ENCODE results near the gene ZDHHC14.
"Not testable (repeated sequence)": the region's sequence is repeated elsewhere in the genome, so short reads cannot be mapped to it uniquely, and the experiment has no call there.

Gene ZDHHC14

DNA sequence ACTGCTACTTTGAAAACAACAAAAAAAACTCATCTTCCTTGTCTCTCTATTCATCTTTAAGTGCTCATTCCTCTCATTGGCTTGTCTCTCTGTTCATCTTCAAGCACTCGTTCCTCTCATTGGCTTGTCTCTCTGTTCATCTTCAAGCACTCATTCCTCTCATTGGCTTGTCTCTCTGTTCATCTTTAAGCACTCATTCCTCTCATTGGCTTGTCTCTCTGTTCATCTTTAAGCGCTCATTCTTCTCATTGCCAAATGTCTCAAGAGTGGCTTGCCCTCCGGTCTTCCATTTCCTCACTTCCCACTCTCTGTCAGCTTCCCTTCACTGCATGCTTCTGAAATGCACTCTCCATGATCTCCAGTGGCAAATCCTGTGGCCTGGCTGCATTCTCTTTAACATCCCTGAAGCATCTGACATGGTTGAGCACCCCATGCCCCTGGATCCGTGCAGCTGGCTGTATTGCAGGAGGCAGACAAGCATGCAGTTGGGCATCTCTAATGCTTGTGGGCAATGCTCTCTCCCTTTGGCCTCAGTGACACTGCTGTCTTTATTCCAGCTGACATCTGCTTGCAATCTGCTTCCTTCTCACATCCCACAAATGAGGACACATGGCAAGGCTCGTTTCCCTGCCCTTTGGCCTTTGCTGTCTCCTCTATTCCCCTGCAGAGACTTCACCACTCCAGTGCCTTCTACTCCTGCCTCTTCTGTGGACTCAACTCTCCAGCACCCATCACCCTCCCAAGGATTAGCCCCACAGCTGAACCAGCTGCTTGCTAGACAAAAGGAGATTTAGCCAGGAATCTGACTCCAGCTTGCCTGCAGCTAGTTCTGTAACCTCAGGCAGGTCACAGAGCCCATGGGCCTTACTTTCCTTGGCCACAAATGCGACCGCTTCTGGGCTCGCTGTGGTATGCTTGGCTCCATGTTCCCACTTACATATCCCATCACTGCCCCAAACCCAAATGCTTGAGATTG is 298.9 kb downstream of the ZDHHC14 start:
- no peak for DNase-seq

DNA sequence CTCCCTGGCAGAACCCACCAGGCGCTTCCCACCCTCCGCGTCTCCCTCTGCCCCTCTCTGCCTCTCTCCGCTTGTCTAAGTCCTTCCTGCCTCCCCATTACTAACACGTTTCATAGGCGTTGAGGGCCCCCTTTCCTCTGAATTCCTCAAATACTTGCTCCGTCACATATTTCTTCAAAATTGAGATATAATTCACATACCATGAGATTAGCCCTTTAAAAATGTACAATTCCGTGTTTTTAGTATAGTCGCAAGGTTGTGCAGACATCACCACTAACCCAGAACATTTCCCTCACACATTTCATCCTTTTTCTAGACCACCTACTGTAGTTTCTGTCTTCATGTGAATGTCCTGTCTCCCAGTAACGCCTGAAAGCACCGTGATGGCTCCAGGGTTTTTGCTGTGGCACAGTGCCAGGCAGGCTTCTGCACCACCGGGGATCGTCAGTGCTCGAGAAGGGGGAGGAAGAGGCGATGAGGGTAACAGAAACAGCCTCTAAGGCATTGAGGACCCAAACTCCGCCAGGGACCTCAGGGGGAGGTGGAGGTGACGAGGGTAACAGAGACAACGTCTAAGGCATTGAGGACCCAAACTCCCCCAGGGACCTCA is 300.2 kb downstream of the ZDHHC14 start:
- DNase-seq, result no peak

DNA sequence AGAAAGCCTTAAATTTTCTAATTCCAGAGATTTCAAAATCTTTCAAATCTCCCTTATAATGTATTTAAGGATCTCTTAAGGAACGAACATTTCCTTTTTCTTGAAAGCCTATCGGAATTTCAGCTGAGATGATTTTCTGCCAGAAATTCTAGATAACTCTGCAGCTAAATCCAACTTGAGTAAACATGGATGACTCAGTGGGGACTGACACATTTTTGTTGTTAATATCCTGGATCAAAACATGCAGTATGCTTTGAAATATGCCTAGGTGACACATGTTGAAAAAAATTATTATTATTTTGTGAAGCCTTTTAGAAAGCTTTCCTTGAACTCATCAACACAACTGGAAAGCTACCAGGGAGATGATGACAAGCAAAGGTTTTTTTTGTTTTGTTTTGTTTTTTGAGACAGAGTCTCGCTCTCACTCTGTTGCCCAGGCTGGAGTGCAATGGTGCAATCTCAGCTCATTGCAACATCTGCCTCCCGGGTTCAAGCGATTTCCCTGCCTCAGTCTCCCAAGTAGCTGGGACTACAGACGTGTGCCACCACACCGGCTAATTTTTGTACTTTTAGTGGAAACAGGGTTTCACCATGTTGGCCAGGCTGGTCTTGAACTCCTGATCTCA is 302.0 kb downstream of the ZDHHC14 start:
- no peak for DNase-seq

DNA sequence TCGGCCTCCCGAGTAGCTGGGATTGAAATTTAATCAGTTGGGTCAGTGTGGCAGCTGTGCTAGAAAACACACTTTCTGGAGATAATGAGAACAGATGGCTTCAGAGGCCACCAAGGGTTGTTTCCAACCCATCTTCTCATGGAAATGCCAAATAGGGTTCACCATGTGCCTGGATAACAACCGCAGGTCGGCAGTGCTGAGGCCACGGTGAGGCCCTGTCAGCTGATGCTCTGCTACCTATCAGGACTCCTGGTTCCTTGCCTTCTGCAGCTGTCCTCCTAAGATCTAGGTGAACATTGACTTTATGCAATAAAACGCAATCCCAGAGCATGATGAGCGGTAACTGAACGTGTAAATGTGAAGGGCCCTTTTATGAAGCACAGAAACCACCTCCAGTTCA is 302.7 kb downstream of the ZDHHC14 start:
- DNase-seq, result no peak

DNA sequence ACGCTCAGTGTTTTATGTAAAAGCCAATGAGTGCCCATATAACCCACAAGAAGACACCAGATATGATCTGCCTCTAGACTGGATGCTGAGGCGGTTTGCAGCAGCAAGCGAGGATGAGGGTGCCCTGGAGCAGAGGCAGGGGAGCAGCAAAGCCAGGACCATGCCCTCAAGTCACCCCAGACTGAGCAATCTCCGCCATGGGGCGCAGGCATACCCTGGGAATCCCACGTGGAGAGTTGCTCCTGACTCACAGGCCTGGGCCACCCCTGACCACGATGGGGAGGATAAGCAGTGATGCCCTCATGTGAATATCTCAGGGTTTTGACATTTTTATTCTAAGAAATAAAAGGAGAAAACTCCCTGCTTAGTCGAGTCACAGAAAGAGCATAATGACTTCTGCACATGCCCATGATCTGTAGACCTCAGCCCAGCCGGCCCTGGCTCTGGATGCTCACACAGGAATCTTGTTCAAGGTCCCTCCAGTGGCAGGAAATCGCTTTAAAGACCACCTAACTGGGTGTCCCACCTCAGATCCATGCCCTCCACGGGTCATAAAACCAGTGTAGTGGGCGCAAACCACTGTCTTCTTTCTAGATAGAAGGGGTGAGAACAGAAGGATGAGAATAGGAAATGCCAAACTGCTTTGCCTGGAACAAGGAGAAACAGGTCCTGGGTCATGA is 303.8 kb downstream of the ZDHHC14 start:
- DNase-seq, result no peak

DNA sequence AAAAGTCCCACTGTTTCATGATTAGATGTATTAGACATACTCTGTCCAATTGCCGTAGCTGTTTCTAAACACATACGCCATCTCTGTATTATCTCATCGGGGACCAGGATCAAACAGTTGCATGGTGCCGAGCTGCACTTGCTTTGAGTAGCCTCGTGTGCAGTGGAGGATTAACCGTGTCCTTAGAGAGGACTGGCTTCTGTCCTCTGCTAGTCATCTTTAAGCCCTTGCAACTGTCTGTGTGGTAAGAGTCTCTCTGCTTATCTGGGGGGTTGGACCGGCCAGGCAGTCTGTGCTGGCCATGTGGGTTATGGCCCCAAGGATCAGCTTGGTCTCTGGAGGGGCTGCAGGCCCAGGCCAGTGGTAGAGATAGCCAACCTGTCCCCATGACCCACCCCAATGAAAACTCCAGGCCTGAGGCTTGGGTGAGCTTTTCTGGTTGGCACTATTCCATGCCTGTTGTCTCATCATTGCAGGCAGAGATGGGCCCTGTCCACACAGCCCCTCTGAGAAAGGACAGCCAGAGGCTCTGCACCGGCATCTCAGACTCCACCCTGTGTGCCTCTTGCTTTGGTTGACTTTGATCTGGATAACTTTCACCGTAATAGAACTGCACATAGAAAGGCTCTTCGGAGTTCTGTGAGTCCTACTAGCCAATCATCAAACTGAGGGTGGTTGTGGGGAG is 304.7 kb downstream of the ZDHHC14 start:
- DNase-seq, result no peak

DNA sequence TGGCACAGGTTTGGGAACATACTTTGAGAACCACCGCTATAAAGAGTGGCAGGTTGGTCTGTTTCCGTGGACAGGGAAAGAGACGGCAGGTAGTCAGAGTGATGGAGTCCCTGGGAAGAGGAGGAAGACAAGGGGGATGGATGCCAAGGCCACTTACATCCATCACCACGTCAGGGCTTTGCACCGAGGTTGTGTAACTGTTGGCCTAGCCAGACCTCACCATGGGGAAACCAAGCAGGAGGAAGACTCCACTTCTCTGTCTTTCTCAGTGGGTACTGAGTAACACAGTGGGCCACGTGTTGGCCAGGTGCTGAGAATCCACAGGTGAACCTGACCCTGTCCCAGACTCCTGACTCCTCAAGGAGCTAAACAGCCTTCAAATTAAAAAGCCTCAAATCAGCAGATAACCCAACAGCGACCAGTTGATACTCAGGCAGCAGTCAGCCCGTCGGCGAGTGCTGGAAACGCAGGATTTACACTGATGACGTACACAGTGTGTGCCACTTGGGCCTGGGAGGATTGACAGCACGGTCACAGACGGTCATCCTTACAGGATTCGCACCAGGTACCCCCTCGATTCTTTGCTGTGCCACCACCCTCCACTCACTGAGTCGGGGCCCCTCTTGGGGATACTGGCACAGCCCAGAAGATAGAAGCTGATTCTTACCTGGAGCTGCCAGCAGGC is 307.4 kb downstream of the ZDHHC14 start:
- no peak for DNase-seq

DNA sequence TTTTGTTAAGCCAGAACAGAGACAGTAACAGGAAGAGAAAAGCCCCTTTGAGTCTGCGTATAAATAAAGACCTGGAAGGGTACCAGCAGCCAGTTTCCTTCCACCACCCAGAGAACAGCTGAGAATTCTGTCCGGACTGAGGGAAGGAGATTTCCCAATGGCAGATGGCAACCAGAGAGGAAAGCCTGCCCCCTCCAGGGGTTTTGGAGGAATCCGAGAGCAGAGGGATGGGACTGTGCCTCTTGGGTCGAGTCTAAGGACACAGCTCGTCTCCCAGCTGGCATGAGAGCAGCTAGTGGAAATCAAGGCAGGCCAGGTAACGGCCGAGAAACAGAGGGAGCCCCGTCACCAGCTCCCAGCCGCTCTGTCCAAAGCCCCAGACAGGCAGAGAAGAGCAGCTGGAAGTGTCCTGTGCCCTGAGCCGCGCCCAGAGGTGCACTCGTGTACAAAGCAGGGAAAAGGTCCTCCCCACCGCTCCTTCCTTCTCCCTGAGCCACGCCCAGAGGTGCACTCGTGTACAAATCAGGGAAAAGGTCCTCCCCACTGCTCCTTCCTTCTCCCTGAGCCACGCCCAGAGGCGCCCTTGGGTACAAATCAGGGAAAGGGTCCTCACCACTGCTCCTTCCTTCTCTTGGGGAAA is 308.1 kb downstream of the ZDHHC14 start:
- DNase-seq, result no peak

DNA sequence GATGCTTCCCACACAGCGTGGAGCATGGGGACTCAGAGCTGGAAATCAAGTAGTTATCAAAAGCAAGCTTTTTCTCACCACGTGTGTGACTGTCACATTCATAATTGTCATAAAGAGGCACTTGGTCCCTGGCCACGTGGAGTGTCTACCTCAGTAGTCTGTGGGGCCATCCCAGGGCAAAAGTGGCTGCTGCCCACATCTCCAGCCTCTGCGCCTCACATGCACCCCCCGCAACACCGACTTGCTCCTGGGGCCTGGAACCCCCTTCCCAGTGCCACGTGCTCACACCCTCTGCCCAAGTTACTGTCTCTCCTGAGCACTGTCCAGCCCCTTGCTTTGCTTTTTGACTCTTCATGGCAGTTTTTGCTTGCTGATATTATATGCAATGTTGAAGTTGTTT is 308.9 kb downstream of the ZDHHC14 start:
- no peak for DNase-seq

DNA sequence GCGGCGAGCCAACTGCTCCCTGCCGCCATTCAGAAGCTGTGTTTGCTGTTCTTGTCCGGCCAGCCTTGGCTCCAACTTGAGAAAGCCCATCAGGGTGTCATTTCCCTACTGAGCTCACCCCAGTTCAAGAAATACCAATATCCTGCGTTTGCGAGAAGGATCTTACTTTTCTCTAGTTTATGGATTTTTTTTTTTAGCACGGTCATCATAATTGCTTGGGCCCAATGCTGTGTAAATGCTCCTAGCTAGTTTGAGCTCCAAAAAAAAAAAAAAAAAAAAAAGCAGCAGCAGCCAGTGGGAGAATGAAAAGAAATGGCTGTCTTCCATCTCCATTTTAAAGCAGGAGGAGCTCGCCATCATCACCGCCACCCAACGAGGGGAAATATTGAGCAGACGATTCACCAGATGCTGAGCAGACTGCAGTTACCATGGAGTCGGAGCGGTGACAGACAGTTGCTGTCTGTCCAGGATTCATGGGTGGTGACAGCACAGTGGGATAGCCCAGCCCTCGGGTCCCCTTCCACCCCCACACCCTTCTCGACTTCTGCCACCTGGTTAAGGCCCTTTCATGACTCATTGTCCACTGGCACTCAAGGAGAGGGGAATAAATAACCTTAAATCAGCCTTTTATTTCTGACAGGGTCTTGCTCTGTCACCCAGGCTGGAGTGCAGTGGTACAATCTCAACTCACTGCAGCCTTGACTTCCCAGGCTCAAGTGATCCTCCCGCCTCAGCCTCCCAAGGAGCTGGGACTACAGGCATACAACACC is 309.6 kb downstream of the ZDHHC14 start:
- DNase-seq, result no peak

DNA sequence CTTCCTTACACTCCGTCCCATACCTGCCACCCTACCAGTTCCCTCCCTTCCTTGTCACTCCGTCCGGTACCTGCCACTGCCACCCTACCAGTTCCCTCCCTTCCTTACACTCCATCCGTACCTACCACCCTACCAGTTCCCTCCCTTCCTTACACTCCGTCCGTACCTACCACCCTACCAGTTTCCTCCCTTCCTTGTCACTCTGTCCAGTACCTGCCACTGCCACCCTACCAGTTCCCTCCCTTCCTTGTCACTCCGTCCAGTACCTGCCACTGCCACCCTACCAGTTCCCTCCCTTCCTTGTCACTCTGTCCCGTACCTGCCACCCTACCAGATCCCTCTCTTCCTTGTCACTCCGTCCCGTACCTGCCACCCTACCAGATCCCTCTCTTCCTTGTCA is 310.6 kb downstream of the ZDHHC14 start:
- not testable (repeated sequence) for DNase-seq

DNA sequence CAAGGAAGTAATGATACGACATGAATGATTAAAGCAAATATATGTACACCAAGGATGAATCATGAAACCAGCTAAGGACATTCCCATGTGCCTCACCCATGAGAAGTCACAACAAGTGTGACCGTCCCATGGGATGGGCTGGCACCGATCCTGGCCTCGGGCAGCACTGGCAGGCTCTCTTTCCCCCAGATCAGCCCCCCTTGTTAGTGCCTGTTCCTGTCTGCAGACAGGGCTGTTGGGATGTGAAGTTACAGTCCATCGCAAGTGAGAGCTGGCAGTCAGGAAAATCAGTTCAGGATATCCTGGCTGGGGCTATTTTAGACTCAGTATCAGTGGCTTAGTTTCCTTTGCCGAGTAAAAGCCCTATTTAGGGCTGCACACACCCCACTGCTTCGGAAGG is 312.9 kb downstream of the ZDHHC14 start:
- no peak for DNase-seq

DNA sequence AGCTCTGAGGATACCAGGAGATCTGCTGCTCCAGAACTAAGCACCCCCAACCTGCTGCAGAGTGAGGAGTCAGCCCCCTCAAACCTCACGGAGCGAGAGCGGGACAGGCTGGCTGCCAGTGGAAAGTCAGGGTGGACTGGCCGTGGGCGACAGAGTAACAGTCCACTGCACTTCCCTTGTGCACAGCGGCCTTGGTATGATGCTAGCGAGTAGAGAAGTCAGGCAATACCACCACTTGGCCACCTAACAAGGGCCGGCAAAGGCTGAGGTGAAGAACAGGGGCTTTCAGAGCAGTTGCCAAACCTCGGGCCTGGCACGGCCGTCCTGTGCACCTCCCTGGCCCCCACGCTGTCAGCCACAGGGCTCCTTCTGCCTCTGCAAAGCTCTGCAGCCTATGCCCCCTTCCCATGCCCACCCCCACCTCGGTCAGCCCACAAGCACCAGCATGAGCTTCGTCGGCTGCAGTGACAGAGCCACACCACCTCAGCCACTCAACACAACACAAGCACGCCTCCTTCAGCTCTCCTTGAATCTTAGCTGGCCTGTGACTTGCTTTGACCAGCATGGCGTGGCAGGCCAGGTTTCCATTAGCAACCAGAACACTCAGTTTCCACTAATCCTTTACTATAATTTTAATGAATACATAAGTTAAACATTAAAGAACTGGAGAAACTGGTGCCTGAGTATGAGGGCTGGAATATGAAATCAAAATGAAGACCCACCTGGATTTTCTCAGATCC is 314.5 kb downstream of the ZDHHC14 start:
- no peak for DNase-seq

DNA sequence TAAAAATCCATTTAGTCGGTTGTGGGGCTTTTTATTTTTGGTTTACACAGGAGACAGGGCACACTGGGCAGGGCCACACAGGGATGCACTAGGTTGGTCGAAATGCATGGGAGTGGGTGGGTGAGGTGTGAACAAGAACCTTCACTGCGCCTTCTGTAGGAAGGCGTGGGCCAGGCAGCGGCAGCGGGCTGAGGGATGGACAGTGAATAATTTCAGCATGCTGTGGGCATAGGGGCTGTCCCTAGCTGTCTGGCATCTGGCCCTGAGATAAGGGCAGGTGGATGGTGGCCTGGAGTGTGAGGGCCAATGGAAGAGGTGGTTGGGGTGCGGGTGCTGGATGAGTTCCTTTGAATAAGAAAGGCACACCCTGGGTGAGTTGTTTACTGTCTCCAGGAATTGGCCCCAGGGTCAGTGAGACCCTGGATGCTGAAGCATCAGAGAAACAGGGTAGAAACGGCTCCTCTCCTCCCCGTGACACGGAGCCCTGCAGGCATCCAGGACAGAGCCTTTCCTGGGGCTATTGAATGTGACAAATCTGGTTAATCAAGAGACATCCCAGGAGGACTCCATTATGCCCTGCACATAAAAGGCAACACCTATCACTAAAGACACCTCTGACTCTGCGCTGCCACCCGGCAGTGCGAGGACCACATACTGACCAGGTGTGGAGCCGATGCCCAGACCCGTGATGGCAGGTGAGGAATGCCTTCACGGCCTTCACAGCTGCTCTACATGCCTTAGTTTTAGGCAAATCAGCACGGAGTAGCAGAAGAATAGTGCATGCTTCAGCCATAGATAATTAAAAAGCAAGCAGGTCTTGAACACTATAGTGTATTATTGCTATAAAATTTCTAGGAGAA is 319.0 kb downstream of the ZDHHC14 start:
- DNase-seq, result no peak

DNA sequence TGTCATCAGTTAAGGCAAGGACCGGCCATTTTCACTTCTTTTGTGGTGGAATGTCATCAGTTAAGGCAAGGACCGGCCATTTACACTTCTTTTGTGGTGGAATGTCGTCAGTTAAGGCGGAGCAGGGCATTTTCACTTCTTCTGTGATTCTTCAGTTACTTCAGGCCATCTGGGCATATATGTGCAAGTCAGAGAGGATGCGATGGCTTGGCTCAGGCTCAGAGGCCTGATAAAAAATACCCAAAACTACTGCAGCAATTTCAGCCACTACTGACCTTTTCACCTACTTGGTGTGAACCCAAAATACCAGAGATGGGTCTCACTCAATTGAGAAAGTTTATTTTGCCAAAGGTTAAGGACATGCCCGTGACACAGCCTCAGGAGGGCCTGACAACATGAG is 325.4 kb downstream of the ZDHHC14 start:
- DNase-seq, result not testable (repeated sequence)

DNA sequence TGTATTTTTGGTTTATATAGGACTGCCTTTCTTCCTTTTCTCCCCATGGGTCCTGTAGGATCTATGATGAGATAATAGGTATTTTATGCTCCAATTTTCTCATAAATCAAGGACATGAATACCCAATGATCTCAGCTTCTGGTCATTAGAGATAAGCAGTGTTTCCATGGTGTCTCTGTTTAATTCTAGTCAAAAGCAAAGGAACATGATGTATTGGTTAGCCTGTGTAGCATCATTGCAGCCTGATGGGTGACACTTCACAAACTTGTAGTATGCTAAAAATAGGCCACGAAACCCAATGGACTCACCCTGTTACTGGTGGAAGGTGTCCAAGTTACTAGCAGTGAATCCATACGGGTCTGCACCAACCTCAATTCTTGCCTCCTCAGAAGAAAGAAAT is 325.9 kb downstream of the ZDHHC14 start:
- no peak for DNase-seq

DNA sequence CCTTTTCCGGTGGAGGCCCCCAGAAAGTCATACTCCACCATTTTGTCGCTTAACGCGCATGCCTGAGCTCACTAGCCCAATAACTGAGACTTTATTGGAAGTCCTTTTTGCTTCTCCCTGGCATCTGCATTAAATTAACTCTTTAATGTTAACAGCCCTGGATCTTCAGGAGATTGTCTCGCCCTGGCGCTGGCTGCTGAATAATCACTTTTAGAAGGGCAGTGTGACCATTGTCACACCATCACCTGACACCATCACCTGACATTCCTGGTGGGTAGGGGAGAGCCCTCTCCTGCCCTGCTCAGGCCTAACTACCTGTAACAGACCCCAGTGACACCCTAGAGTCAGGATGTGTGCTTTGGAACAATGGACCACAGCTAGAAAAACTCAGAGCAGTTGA is 326.6 kb downstream of the ZDHHC14 start:
- DNase-seq, result no peak

DNA sequence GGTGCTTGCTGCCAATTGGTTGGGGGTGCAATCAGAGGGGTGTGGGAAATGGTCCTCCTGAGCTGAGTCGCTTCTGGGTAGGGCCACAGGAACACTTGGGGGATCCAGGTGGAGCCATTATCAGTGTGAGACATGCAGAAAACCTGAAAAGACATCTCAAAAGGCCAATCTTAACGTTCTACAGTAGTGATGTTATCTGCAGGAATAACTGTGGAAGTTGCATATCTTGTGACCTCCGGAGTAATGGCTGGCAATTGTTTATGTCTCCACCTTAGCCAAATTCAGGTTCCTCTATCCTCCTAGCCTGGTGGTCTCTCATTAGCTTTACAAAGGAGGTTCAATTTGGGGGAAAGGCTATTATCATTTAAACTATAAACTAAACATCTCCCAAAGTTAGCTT is 327.2 kb downstream of the ZDHHC14 start:
- no peak for DNase-seq

DNA sequence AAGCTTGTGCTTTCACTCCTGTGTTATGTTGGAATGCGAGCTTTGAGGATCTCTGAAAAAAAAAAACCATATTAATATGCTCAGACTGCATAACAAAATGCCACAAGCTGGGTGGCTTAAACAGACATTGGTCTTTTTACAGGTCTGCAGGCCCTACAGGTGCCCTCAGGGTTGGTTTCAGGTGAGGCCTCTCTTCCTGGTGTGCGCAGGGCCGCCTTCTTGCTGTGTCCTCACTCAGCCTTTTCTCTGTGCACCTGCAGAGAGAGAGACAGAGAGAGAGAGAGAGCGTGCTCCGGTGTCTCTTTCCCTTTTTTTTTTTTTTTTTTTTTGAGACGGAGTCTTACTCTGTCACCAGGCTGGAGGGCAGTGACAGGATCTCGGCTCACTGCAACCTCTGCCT is 327.9 kb downstream of the ZDHHC14 start:
- DNase-seq, result no peak
